Cardiac muscle cell (in vitro differentiated cells and primary cell): ENCODE measurements around the gene ROR2. TPM values are rescaled to one million over a fixed set of nuclear protein-coding genes. Genes with fewer than 3 reads are reported as not detected.

Experiments used
- DNase-seq, 2 donors: peaks; one replicate each; pipeline versions ENCODE4 v3.0.0 to v3.0.0-alpha.2; 2010 to 2017; ENCODE audit warnings: low read depth in 1 of 2, low spot score in 1 of 2
- H3K27ac ChIP-seq: fragments of 200-600 bp; sonication (generic); 2 replicates; pipeline ENCODE4 v1.5.1; 2016
- H3K27me3 ChIP-seq: fragments of 200-600 bp; sonication (generic); 2 replicates; pipeline ENCODE4 v1.6.0; 2016; ENCODE audit warnings: control low read depth
- H3K36me3 ChIP-seq: fragments of 200-600 bp; sonication (generic); 2 replicates; pipeline ENCODE4 v1.5.1; 2016; ENCODE audit warnings: control low read depth
- H3K4me1 ChIP-seq: fragments of 200-600 bp; sonication (generic); 2 replicates; pipeline ENCODE4 v1.8.1; 2017; ENCODE audit warnings: low read depth, mild to moderate bottlenecking, mixed run types
- H3K4me3 ChIP-seq: fragments of 200-600 bp; sonication (generic); 2 replicates; pipeline ENCODE4 v1.5.1; 2016; ENCODE audit warnings: mild to moderate bottlenecking
- H3K9me3 ChIP-seq: fragments of 200-600 bp; sonication (generic); 2 replicates; pipeline ENCODE4 v1.5.1; 2017; ENCODE audit warnings: low read depth, mild to moderate bottlenecking, control low read depth
- CTCF ChIP-seq: IDR thresholded peaks from 2 replicates; pipeline ENCODE4 v1.5.1; 2012; ENCODE audit warnings: low read depth, mild to moderate bottlenecking, low read length
- polyA plus RNA-seq: library from polyadenylated mRNA; unstranded; fragments of >200 nt; fragmentation: Nextera tagmentation; extraction: Ambion mirVana; gene quantifications from 2 replicates; pipeline ENCODE4 v1.2.1, GENCODE V29; 2016
- total RNA-seq: library from RNA; depleted of rRNA; stranded (reverse); fragments of >200 nt; gene quantifications from 2 replicates; pipeline ENCODE4 v1.2.3, GENCODE V29; 2016

Gene ROR2
- total and polyA plus RNA-seq, 2 experiments from 2014 or later, result 21.5 to 38.6 TPM

- H3K36me3 ChIP-seq, result no peaks in the 10 kb centered on the region
- no peak for DNase-seq
- no peak for TF ChIP-seq CTCF
- no peaks in the 10 kb centered on the region for H3K27me3 ChIP-seq
- no peak overlapping the region for H3K4me3 ChIP-seq
- peaks cover 42% of the 10 kb centered on the region for H3K4me1 ChIP-seq
- H3K27ac ChIP-seq, result no peak overlapping the region
- H3K9me3 ChIP-seq, result no peaks in the 10 kb centered on the region
Observed at GRCh38 chr9:91894536-91894935, 55.5 kb downstream of the ROR2 start.

GRCh38 chr9:91894023-91894422 lies 56.0 kb downstream of the ROR2 start:
- no peak for TF ChIP-seq CTCF
- H3K27me3 ChIP-seq, result no peaks in the 10 kb centered on the region
- H3K36me3 ChIP-seq, result no peaks in the 10 kb centered on the region
- peaks cover 37% of the 10 kb centered on the region for H3K4me1 ChIP-seq
- no peak overlapping the region for H3K4me3 ChIP-seq
- no peak for DNase-seq
- no peak overlapping the region for H3K27ac ChIP-seq
- no peaks in the 10 kb centered on the region for H3K9me3 ChIP-seq

GRCh38 chr9:91891915-91892314 lies 58.1 kb downstream of the ROR2 start:
- no peak for DNase-seq
- H3K27ac ChIP-seq, result no peak overlapping the region
- no peaks in the 10 kb centered on the region for H3K9me3 ChIP-seq
- no peaks in the 10 kb centered on the region for H3K27me3 ChIP-seq
- TF ChIP-seq CTCF, result no peak
- H3K4me1 ChIP-seq, result peaks cover 20% of the 10 kb centered on the region
- no peak overlapping the region for H3K4me3 ChIP-seq
- no peaks in the 10 kb centered on the region for H3K36me3 ChIP-seq

GRCh38 chr9:91890662-91891061 lies 59.4 kb downstream of the ROR2 start:
- Histone ChIP-seq H3K36me3 (no peaks in the 10 kb centered on the region), H3K27me3 (no peaks in the 10 kb centered on the region), H3K4me3 (no peak overlapping the region), H3K27ac (no peak overlapping the region), H3K4me1 (peaks cover 11% of the 10 kb centered on the region), H3K9me3 (no peaks in the 10 kb centered on the region)
- no peak for DNase-seq
- no peak for TF ChIP-seq CTCF

- no peak for DNase-seq
- Histone ChIP-seq H3K36me3 (no peaks in the 10 kb centered on the region), H3K4me3 (no peak overlapping the region), H3K27me3 (no peaks in the 10 kb centered on the region), H3K9me3 (no peaks in the 10 kb centered on the region), H3K4me1 (peaks cover 11% of the 10 kb centered on the region), H3K27ac (no peak overlapping the region)
- TF ChIP-seq CTCF, result no peak
Observed at GRCh38 chr9:91889161-91889911, 60.7 kb downstream of the ROR2 start.
